GM18520 (cell line): ENCODE data around the gene SLC12A9.
"Not testable (repeated sequence)": the region's sequence is repeated elsewhere in the genome, so short reads cannot be mapped to it uniquely, and the experiment has no call there.

Experiments used
- ATAC-seq: cut with Tn5 transposase; IDR thresholded peaks from one replicate; pipeline ENCODE4 v1.9.1; 2021; ENCODE audit not compliant: unreplicated experiment

SLC12A9 gene

GRCh38 chr7:100894860-100895700, 42.6 kb downstream of the SLC12A9 start:
- no peak for ATAC-seq

GRCh38 chr7:100895701-100895955, 43.1 kb downstream of the SLC12A9 start, which contains the start of gene ACHE:
TSS of gene ACHE (minus strand) at chr7:100895888. CDS start at chr7:100894232, 1,656 bp downstream.
- no peak for ATAC-seq

GRCh38 chr7:100895956-100896731, 43.6 kb downstream of the SLC12A9 start:
- no peak for ATAC-seq

- no peak for ATAC-seq
These were observed 44.5 kb downstream of the SLC12A9 start for GRCh38 chr7:100896732-100897608.

GRCh38 chr7:100897772-100898454, 45.4 kb downstream of the SLC12A9 start:
- no peak for ATAC-seq

GRCh38 chr7:100899432-100899831, 46.9 kb downstream of the SLC12A9 start:
- no peak for ATAC-seq

- no peak for ATAC-seq
These were observed 48.5 kb downstream of the SLC12A9 start for GRCh38 chr7:100900978-100901377.

GRCh38 chr7:100901921-100902332, 49.4 kb downstream of the SLC12A9 start:
- ATAC-seq = no peak

- no peak for ATAC-seq
These were observed 50.1 kb downstream of the SLC12A9 start for GRCh38 chr7:100902638-100903037.

GRCh38 chr7:100908512-100908911, 56.0 kb downstream of the SLC12A9 start:
- ATAC-seq = no peak

- ATAC-seq = not testable (repeated sequence)
These were observed 57.9 kb downstream of the SLC12A9 start for GRCh38 chr7:100910443-100910842.

GRCh38 chr7:100911484-100911883, 59.0 kb downstream of the SLC12A9 start:
- no peak for ATAC-seq

GRCh38 chr7:100914208-100914878, 61.8 kb downstream of the SLC12A9 start:
- no peak for ATAC-seq

- no peak for ATAC-seq
These were observed 62.5 kb downstream of the SLC12A9 start for GRCh38 chr7:100914879-100915447.
